ENCODE measurements around the gene NRDE2. TPM values are rescaled to one million over a fixed set of nuclear protein-coding genes. Genes with fewer than 3 reads are reported as not detected.

Gene NRDE2
- polyA plus RNA-seq, 1 experiment = 7.3 TPM

GRCh38 chr14:90293766-90294730, 37.7 kb downstream of the NRDE2 start:
- no peak overlapping the region for H3K4me3 ChIP-seq (ENCODE audit: low read depth, low read length)
- POLR2A ChIA-PET = no interaction called here
- TF ChIP-seq CTCF (IDR thresholded peaks at IDR 0.05; ENCODE audit: low read depth, low read length) = no peak
- CTCF ChIA-PET = no interaction called here
- H3K9me3 ChIP-seq (ENCODE audit: control insufficient read depth, insufficient read depth, low read length) = no peaks in the 10 kb centered on the region
- H3K27me3 ChIP-seq (ENCODE audit: control insufficient read depth, insufficient read depth, low read length) = no peaks in the 10 kb centered on the region
- no peak overlapping the region for H3K27ac ChIP-seq (ENCODE audit: low read depth, low read length)
- DNase-seq (ENCODE audit: low read depth, low spot score) = no peak

- CTCF ChIA-PET = interaction anchor here (0.8 kb wide), 1 partner anchor 467 kb away, joined by 3 read pairs; no protein-coding TSS in a partner anchor
These were observed 40.0 kb downstream of the NRDE2 start for GRCh38 chr14:90291699-90292098.

GRCh38 chr14:90290337-90291011, 41.3 kb downstream of the NRDE2 start:
- no peak overlapping the region for H3K4me3 ChIP-seq (ENCODE audit: low read depth, low read length)
- POLR2A ChIA-PET = no interaction called here
- CTCF ChIA-PET = interaction anchor here (1.1 to 2.8 kb wide), 5 partner anchors 9 to 611 kb away, joined by 4 to 36 read pairs (median 16); no protein-coding TSS in a partner anchor

More at GRCh38 chr14:90291699-90292098, 40.0 kb downstream of the NRDE2 start:
- POLR2A ChIA-PET = no interaction called here
- Histone ChIP-seq H3K9me3 (ENCODE audit: control insufficient read depth, insufficient read depth, low read length) (no peaks in the 10 kb centered on the region), H3K27me3 (ENCODE audit: control insufficient read depth, insufficient read depth, low read length) (no peaks in the 10 kb centered on the region), H3K4me3 (ENCODE audit: low read depth, low read length) (no peak overlapping the region), H3K27ac (ENCODE audit: low read depth, low read length) (no peak overlapping the region)
- DNase-seq (ENCODE audit: low read depth, low spot score) = no peak
- no peak for TF ChIP-seq CTCF (IDR thresholded peaks at IDR 0.05; ENCODE audit: low read depth, low read length)

GRCh38 chr14:90288651-90289355, 42.9 kb downstream of the NRDE2 start:
- CTCF ChIA-PET = interaction anchor here (0.7 to 2.8 kb wide), 9 partner anchors 9 to 487 kb away, joined by 3 to 36 read pairs (median 3); no protein-coding TSS in a partner anchor
- no peak for DNase-seq (ENCODE audit: low read depth, low spot score)
- POLR2A ChIA-PET = interaction anchor here (1.1 kb wide), 1 partner anchor 108 kb away, joined by 3 read pairs; the partner anchor contains the start of gene CALM1
- no peak for TF ChIP-seq CTCF (IDR thresholded peaks at IDR 0.05; ENCODE audit: low read depth, low read length)
- no peaks in the 10 kb centered on the region for H3K9me3 ChIP-seq (ENCODE audit: control insufficient read depth, insufficient read depth, low read length)
- H3K4me3 ChIP-seq (ENCODE audit: low read depth, low read length) = no peak overlapping the region
- no peaks in the 10 kb centered on the region for H3K27me3 ChIP-seq (ENCODE audit: control insufficient read depth, insufficient read depth, low read length)
- no peak overlapping the region for H3K27ac ChIP-seq (ENCODE audit: low read depth, low read length)

More at GRCh38 chr14:90290337-90291011, 41.3 kb downstream of the NRDE2 start:
- H3K27me3 ChIP-seq (ENCODE audit: control insufficient read depth, insufficient read depth, low read length) = no peaks in the 10 kb centered on the region
- H3K27ac ChIP-seq (ENCODE audit: low read depth, low read length) = no peak overlapping the region
- H3K9me3 ChIP-seq (ENCODE audit: control insufficient read depth, insufficient read depth, low read length) = no peaks in the 10 kb centered on the region
- TF ChIP-seq CTCF (IDR thresholded peaks at IDR 0.05; ENCODE audit: low read depth, low read length) = no peak
- no peak for DNase-seq (ENCODE audit: low read depth, low spot score)

Measured in AG04450 (cell line).